ENCODE measurements around the gene CAMSAP2. TPM values are rescaled to one million over a fixed set of nuclear protein-coding genes. Genes with fewer than 3 reads are reported as not detected.
A peak's percentile ranks its signal among the peaks of the same experiment; 100 is the strongest.

The CAMSAP2 gene
- total and polyA plus RNA-seq, 10 of the 15 experiments (the other 5 are each of a cell fraction or from before 2014, with no cell fraction given), result 3.9 to 19.8 (median 8.0) TPM

GRCh38 chr1:200774735-200775444 is 36.2 kb downstream of the CAMSAP2 start (continued):
- no peak for TF ChIP-seq HDGF (IDR thresholded peaks at IDR 0.05)
- TF ChIP-seq ZBTB11 (CRISPR knock-in tag; IDR thresholded peaks at IDR 0.05), result no peak
- TF ChIP-seq ZZZ3 (IDR thresholded peaks at IDR 0.05; ENCODE audit: control insufficient read depth, insufficient read length, low read depth), result no peak
- no peak for TF ChIP-seq EGR1 (IDR thresholded peaks at IDR 0.05; ENCODE audit: borderline replicate concordance in 1 of 2, low read depth in 2 of 2, low read length in 2 of 2)
- no peak for TF ChIP-seq CHD1 (IDR thresholded peaks at IDR 0.05; ENCODE audit: low read depth, low read length)
- TF ChIP-seq DPF2 (IDR thresholded peaks at IDR 0.05), result peak; percentile 54

GRCh38 chr1:200775850-200776249 is 37.2 kb downstream of the CAMSAP2 start:
- H2AFZ ChIP-seq (ENCODE audit: control insufficient read depth, low read depth, low read length), result no peak overlapping the region
- H3K79me2 ChIP-seq (ENCODE audit: control insufficient read depth, insufficient read depth, low read length), result peaks cover 4% of the 10 kb centered on the region
- H3K27ac ChIP-seq (ENCODE audit: control insufficient read depth, insufficient read depth), result peak overlapping the region; percentile 29
- POLR2A ChIA-PET, result interaction anchor here (0.7 to 2.2 kb wide), 8 partner anchors 10 to 242 kb away, joined by 3 to 12 read pairs (median 4); no protein-coding TSS in a partner anchor
- intact Hi-C loops (cut with micrococcal nuclease; ENCODE audit: unreplicated experiment) (no loop called here), in situ Hi-C loops (cut with MboI) (no loop called here)
- H3K9me3 ChIP-seq (replicated peaks; ENCODE audit: control insufficient read depth, insufficient read depth, low read length), result no peaks in the 10 kb centered on the region
- ATAC-seq, result no peak
- no peaks in the 10 kb centered on the region for H4K20me1 ChIP-seq (ENCODE audit: control insufficient read depth, insufficient read depth)
- no peak for DNase-seq (ENCODE audit: low read depth, low spot score)
- BruUV-seq (replicated peaks), result no TSS peak
- H3K36me3 ChIP-seq (ENCODE audit: control insufficient read depth in 2 of 2, insufficient read depth in 2 of 2, low read length in 1 of 2), result peaks cover 0 to 3% of the 10 kb centered on the region in 2 experiments; a peak in 1 of 4 replicates
- RAD21 ChIA-PET (ENCODE audit: unreplicated experiment), result interaction anchor here (0.7 to 3.3 kb wide), 10 partner anchors 23 to 154 kb away, joined by 3 to 16 read pairs (median 4); partner anchors contain the start of gene DDX59
- H3K4me2 ChIP-seq (ENCODE audit: control insufficient read depth, insufficient read depth), result no peak overlapping the region
- H3K27me3 ChIP-seq (replicated peaks in 1 of 2; ENCODE audit: control insufficient read depth in 2 of 2, insufficient read depth in 2 of 2, low read length in 1 of 2), result no peaks in the 10 kb centered on the region
- H3K4me1 ChIP-seq (ENCODE audit: control insufficient read depth, insufficient read depth, low read length), result peaks cover 29% of the 10 kb centered on the region
- no peak overlapping the region for H3K4me3 ChIP-seq
- SMC1A ChIA-PET (ENCODE audit: uncharacterized antibody, unreplicated experiment), result interaction anchor here (0.6 to 4.1 kb wide), 26 partner anchors 13 to 497 kb away, joined by 3 to 20 read pairs (median 4); partner anchors contain the start of gene DDX59
- CTCF ChIA-PET, result interaction anchor here (0.6 to 6.5 kb wide), 10 partner anchors 10 to 592 kb away, joined by 3 to 45 read pairs (median 4); no protein-coding TSS in a partner anchor
- H3K9ac ChIP-seq (ENCODE audit: control insufficient read depth, insufficient read depth, low read length), result no peak overlapping the region
- no peak for FAIRE-seq
- TF ChIP-seq YY1 (IDR thresholded peaks at IDR 0.05; ENCODE audit: low read depth, low read length) (no peak), REST (IDR thresholded peaks at IDR 0.05; ENCODE audit: low read depth, low read length) (no peak), ETV6 (conservative IDR thresholded peaks at IDR 0.05 in 1 of 2, IDR thresholded peaks at IDR 0.05 in 1 of 2; ENCODE audit: borderline replicate concordance in 1 of 2, low read depth in 1 of 2) (no peak), TAF1 (IDR thresholded peaks at IDR 0.05; ENCODE audit: borderline replicate concordance, low read depth, low read length) (no peak), LARP7 (IDR thresholded peaks at IDR 0.05) (no peak), BCL3 (IDR thresholded peaks at IDR 0.05; ENCODE audit: borderline replicate concordance, insufficient read depth, low read depth, low read length, poor library complexity, severe bottlenecking) (no peak), HCFC1 (IDR thresholded peaks at IDR 0.05; ENCODE audit: low read length) (no peak), DPF2 (IDR thresholded peaks at IDR 0.05) (no peak), NFIC (IDR thresholded peaks at IDR 0.05; ENCODE audit: low read depth, low read length) (no peak)

All from GM12878 (cell line).